SW 1271 (cell line): Measurements from ENCODE around the gene TSHB.

Experiments
- DNase-seq, 2 experiments: peaks; one replicate each; lab custom pipeline; 2025; lab: John Stamatoyannopoulos, UW

TSHB gene

DNA sequence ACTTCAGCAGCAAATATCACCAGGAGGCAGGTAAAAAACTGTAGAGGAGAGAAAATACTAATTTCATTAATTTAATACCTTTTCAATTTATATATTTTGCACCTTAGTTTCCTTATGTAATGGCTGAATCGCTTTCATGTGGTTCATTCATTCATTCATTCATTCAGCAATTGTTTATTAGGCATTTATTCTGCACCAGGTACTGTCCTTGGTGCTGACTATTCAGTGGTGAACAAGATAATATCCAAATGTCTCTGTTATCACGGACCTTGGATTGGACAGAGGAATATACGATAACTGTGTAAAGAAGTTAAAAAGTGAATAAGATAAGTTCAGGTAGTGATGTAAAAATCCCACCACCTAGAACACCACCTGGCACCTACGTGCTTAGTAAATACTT, 30.9 kb downstream of the TSHB start:
- no peak for DNase-seq

DNA sequence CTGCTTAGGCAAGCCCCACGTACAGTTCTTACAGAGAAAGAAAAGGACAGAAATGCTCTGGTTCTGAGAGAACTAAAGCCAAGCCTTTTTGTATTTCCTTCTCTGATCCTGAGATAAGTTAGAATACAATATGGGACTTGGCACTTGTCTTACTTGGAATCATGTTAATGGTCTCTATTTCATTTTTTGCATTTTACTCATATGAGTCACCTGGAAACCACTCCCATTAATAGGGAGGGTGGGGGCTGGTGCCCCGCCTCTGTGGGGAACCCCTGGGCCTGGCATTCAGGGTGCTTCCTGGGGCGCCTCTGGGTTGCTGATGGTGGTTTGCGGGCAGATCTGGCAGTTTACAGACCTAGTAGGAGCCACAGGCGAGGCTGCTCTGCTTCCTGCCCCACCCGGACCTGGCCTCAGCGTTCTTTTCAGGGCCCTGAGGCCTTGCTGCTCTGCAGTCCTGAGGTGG, 32.9 kb downstream of the TSHB start:
- DNase-seq, result no peak

DNA sequence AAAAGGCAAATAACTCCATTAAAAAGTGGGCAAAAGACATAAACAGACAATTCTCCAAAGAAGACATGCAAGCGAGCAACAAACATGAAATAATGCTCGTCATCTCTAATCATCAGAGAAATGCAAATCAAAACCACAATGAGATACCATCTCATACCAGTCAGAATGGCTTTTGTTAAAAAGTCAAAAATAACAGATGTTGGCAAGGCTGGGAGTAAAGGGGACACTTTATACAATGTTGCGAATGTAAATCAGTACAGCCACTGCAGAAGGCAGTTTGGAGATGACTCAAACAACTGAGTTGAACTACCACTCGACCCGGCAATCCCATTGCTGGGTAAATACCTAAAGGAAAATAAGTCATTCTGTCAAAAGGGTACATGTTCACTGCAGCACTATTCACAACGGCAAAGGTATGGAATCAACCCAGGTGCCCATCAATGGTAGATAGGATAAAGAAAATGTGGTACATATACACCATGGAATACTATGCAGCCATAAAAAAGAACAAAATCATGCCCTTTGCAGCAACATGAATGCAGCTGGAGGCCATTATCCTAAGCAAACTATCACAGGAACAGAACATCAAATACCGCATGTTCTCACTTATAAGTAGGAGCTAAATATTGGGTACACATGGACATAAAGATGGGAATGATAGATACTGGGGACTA, 33.7 kb downstream of the TSHB start:
- no peak for DNase-seq

- DNase-seq, result no peak
Measured at GRCh38 chr1:115064461-115064860, 34.8 kb downstream of the TSHB start.

DNA sequence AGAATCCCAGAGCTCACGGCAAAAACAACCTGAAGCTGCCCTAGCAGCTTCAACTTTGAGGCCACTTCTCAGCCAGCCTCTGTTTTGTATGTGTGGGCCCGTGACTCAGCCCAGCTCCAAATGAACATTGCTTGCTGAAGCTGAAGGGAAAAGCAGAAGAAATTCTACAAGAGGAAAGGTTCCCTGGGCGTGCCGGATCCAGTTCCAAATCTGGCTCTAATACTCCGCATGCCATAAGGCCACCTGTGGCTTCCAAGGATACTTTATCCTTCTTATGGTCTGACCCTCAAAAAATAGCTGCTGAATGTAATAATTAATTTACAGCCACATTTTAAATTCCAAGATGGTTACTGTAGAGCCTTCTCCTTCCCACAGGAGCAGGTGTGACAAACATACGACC, 35.4 kb downstream of the TSHB start:
- no peak for DNase-seq

GRCh38 chr1:115067161-115067859, 37.7 kb downstream of the TSHB start:
- DNase-seq, result no peak

GRCh38 chr1:115068826-115069585, 39.4 kb downstream of the TSHB start:
- no peak for DNase-seq

DNA sequence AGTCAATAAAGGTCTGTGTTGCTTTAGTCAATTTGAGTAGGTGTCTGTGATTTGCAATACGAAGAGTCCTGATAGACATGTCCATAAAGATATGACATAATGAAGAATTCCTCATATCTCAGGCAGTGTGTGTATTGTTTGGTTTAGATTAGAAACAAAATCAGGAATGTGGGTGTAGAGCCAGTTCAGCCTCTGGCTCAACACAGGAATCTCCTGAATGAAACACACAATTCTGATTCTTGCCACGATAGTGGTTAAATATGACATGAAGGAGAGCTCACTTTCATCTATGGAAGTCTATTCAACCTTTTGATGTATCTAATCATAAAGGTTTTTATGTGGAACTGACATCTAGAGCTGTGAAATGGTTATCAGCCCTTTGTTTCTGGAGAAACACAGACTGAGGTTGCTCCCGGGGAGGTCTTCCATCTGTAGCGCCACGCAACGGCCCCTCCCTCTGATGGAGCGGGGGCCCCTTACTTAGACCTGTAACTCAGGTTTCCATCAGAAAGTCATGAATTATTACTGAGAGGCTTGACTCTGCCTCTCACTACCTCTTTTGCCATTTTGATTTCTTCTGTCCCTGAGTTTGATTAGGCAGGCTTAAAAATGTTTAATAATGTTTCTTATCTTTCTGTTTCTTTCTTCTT, 40.2 kb downstream of the TSHB start:
- DNase-seq, result no peak

DNA sequence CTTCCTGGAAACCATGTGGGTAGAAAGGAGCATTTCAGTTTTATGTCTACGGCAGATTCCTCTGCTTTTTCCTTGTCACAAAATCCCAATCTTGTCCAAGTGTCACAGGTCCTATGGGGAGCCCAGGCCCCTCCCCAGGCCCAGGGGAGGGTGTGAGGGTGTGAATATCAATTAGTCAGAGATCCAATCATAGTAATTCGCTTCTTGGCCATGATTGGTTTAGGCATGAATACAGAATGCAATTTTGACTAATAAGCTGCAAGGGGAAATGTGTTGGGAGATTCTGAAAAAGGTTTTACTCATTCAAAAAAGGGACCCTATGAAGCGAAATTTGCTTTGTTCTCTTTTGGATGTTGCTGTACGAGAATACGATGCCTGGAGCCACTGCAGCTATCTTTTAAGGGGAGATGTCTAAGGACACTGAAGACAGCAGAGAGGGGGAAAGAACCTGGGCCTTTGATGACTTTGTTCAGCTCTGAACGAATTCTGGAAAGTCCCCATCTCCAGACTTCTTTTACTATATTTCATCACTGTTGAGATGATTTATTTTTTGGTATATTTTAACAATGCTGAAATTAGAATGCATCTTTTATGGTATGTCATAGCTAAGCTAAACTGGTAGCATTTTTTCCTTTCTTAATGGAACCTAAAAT, 41.5 kb downstream of the TSHB start:
- DNase-seq, result no peak

- DNase-seq, result no peak
Measured at GRCh38 chr1:115073298-115074087, 43.9 kb downstream of the TSHB start.

DNA sequence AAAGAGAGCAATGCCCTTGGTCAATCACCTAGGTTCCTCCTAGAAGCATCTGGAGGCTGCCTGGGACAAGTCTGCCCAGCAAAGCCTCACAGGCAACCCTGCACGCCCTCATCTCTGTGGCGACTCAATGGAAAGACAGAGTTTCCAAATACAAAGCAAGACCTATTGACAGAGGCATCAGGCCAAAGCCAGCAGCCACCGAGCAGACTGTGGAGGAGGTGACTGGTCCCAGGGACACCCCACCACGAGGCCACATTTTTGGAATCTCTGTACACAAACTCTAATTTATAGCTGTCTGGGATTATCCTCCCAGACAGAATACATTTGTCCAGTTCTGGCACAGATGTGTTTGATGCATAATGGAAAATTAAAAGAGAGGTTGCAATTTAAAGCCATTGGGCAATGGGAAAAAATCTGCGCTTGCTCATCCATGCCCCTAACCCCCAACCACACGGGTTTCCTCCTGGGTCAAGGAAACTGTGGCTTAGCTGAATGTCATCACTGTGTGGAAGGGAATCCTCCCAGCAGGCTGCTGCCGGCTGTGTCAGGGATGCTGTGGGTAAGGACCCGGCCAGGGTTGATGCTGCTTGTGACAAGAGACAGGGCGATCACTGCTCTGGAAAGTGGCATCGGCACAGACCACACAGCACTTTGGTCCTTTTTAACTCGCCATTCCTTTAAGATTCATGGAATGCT, 45.4 kb downstream of the TSHB start:
- DNase-seq, result no peak

DNA sequence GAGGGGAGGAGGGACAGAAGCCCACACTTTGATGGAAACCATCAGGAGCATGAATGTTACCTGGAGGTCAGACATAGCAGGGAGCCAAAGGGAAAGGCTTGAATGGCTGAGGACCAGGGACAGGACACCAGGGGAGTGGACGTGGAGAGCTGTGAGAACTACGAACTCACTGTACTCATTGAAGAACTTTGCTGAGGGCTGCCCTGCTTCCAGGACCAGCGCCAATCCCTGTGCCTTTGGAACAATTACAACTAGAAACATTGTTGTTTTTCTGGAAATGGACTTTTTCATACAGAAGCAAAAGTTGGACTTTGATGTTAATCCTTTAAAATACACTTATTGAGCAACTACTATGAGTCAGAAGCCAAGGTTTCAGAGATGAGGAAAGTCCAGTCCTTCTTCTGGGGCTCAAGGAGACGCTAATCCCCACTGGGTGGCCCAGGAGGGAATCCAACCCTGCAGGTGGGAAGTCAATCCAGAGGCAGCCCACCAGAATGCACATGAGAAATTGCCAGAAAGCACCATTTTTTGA, 46.8 kb downstream of the TSHB start:
- no peak for DNase-seq

- DNase-seq, result no peak
Measured at GRCh38 chr1:115077286-115077983, 47.8 kb downstream of the TSHB start.

- no peak for DNase-seq
Measured at GRCh38 chr1:115077984-115078330, 48.3 kb downstream of the TSHB start.

DNA sequence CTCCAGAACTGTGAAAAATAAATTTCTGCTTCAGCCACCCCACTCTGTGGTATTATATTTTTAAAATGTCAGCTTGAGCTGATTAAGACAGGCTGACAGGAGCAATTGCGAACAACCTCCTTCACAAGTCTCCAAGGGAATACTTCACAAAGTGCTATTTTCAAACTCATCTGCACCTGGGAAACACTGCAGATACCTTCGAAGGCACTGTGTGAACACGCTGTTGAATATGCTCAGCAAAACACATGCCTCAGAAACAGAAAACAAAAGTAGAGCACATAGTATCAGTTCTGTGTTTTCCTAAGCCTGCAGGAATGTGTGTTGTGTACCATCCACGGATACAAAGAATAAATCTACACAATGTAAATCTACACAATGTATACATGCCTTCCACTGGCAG, 49.1 kb downstream of the TSHB start:
- DNase-seq, result no peak

- no peak for DNase-seq
Measured at GRCh38 chr1:115082949-115083348, 53.3 kb downstream of the TSHB start.
